ENCODE data around the gene KRTAP17-1.

GRCh38 chr17:41351177-41351576, 35.7 kb upstream of the KRTAP17-1 start:
- TF ChIP-seq CTCF (IDR thresholded peaks at IDR 0.05) (no peak), POLR2A (IDR thresholded peaks at IDR 0.05) (no peak)

Measured in adrenal gland (tissue), 5 donors.